Ramos (cell line): ENCODE data around the gene CTNND2.

Experiments
- in situ Hi-C: fragments of 300-500 bp; cut with MboI; formaldehyde crosslinking; loops from one replicate; pipeline ENCODE4 v1.14.3; 2022; ENCODE audit warnings: low sequenced_read_pairs; ENCODE audit not compliant: unreplicated experiment

Gene CTNND2, protein sequence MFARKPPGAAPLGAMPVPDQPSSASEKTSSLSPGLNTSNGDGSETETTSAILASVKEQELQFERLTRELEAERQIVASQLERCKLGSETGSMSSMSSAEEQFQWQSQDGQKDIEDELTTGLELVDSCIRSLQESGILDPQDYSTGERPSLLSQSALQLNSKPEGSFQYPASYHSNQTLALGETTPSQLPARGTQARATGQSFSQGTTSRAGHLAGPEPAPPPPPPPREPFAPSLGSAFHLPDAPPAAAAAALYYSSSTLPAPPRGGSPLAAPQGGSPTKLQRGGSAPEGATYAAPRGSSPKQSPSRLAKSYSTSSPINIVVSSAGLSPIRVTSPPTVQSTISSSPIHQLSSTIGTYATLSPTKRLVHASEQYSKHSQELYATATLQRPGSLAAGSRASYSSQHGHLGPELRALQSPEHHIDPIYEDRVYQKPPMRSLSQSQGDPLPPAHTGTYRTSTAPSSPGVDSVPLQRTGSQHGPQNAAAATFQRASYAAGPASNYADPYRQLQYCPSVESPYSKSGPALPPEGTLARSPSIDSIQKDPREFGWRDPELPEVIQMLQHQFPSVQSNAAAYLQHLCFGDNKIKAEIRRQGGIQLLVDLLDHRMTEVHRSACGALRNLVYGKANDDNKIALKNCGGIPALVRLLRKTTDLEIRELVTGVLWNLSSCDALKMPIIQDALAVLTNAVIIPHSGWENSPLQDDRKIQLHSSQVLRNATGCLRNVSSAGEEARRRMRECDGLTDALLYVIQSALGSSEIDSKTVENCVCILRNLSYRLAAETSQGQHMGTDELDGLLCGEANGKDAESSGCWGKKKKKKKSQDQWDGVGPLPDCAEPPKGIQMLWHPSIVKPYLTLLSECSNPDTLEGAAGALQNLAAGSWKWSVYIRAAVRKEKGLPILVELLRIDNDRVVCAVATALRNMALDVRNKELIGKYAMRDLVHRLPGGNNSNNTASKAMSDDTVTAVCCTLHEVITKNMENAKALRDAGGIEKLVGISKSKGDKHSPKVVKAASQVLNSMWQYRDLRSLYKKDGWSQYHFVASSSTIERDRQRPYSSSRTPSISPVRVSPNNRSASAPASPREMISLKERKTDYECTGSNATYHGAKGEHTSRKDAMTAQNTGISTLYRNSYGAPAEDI (N-terminal part only)

GRCh38 chr5:11904265-11904906, at the start of gene CTNND2:
Gene CTNND2 (minus strand): TSS chr5:11904446. CDS start chr5:11903853, 593 bp downstream.
- in situ Hi-C loops, result no loop called here

GRCh38 chr5:11946317-11946716, 42.1 kb upstream of the CTNND2 start:
- in situ Hi-C loops, result no loop called here

- in situ Hi-C loops, result no loop called here
Measured at GRCh38 chr5:11941566-11941965, 37.3 kb upstream of the CTNND2 start.

GRCh38 chr5:11931638-11932037, 27.4 kb upstream of the CTNND2 start:
- in situ Hi-C loops, result no loop called here

- in situ Hi-C loops, result no loop called here
Measured at GRCh38 chr5:11928909-11929308, 24.7 kb upstream of the CTNND2 start.

DNA sequence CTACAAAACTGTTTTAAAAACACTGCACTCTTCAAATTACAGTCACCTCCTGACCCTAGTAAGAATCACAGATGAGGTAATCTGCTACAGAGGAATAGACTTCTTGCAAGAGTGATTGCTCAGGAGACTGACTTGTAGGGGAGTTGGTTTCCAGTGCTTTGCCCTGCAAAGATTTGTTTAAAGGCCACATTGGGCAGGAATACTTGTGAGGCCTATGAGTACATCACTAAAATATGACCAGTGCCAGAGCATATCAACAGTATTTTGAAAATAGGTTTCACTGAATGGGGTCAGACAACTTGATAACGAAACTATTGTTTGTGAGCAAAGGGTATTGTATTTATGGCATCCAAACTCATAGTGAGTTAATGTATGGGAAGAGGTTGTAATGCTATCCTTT, 21.5 kb upstream of the CTNND2 start:
- in situ Hi-C loops, result no loop called here

- in situ Hi-C loops, result no loop called here
Measured at GRCh38 chr5:11922394-11922793, 18.1 kb upstream of the CTNND2 start.

- in situ Hi-C loops, result no loop called here
Measured at GRCh38 chr5:11918463-11919045, 14.3 kb upstream of the CTNND2 start.

DNA sequence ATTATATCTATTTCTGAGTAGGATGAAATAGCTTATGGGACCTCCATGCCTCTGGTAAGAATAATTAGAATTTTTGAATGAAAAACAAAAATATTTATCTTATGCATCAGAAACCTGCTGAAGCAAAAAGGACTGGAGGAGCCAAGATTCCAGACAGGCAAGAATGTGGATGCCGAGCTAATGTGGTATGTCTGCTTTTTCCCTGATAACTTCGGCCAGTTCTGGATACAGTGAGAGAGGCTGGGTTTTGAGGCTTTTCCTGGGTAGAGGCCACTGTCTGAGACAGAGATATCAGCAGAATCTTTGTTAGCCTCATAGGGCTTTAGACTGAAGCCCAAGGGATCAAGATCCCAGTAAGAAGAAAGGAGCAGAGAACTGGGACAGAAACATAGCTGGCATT, 5.2 kb upstream of the CTNND2 start:
- in situ Hi-C loops, result no loop called here

DNA sequence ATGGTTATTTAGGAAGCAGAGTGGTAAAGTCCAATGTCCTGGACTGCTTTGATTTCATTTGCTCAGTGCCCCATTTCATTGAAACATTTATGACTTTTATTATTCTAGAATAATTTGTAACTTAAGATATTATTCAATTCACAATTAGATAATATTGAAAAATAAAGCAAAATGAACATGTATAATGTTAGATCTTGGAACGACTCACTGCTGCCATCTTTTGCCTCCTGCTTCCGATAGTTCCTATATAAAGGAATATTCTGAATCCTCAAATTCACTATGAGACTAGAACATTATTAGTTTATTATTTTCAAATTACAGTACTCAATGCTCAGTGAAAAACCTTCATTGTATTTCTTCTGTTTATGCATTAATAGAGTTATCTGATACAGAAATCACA, 2.3 kb upstream of the CTNND2 start:
- in situ Hi-C loops, result no loop called here

GRCh38 chr5:11905206-11905605, 960 bp upstream of the CTNND2 start:
- in situ Hi-C loops, result no loop called here

GRCh38 chr5:11903614-11904264, 507 bp downstream of the CTNND2 start:
- in situ Hi-C loops, result no loop called here

- in situ Hi-C loops, result no loop called here
Measured at GRCh38 chr5:11903121-11903613, 1.1 kb downstream of the CTNND2 start.

DNA sequence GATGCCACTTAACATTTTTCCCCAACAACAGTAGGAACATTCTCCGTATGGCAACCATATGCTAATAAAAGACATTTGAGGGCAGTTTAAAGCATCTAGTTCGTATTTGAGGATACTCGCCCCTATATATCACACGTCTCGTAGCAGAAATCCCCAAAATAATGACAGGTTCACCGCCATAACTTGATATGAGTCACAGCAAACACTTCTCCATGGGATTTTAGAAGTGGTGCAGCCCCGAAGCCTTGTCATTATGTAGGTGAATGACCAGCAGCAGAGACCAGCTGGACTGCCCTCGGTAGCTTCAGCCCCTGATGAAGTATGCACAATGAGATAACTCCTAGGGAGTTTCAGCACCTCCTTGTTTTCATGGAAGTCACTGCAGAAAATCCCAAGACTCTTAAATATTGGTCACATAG, 2.0 kb downstream of the CTNND2 start:
- in situ Hi-C loops, result no loop called here

DNA sequence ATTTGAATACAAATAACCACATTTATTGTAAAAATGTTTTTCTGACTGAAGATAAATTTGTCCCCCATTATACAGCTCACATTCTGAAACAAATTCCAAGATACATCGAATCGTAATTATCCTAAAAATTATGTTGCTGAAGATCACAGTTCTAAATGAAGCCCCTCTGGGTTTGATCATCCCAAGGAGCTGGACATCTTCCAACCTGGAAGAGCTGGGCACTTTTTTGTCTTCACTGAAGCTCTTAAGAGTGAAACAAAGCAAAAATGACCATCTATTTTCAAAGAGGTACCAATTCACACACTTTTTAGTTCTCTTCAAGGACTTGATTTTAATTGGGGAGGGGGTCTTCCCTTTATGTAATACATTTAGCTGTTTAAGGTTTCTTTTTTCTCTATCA, 5.5 kb downstream of the CTNND2 start:
- in situ Hi-C loops, result no loop called here

DNA sequence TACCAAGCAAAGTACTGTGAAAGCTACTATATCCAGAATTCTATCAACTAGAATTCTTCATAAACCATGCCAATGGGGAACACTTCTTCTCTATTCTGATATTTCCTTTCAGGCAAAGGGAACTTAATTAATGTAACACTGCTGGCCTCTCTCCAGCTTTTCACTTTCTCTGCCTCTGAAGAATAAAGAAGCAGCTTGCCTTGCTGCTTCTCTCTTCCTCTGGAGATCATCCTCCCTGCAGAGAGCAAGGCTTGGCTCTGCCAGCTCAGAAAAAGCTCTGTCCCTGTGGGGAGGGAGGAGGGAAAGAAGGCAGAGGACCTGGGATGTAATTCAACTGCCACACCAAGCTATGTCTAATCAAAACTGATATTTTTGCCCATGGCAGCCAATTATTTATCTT, 6.5 kb downstream of the CTNND2 start:
- in situ Hi-C loops, result no loop called here

- in situ Hi-C loops, result no loop called here
Measured at GRCh38 chr5:11894992-11895391, 9.3 kb downstream of the CTNND2 start.

DNA sequence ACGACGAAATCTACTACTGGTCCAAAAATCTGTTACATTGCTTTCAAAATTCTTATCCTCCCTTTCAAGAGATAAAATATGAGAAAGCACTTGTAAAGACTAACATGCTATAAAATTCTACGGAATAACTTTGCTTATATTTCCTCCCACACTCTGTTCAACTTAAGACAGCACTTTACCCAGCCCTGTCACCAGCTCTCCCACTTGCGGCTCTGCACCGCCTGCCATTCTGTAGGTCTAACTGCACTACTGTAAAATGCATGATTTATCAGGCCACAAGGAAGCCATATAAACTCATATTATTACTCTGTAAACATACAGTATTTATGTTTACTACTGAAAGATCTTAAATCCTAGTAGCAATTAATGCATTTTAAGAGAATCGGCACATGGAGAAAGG, 11.4 kb downstream of the CTNND2 start:
- in situ Hi-C loops, result no loop called here

- in situ Hi-C loops, result no loop called here
Measured at GRCh38 chr5:11890777-11891176, 13.5 kb downstream of the CTNND2 start.
